ENCODE results near the gene SHH.

DNA sequence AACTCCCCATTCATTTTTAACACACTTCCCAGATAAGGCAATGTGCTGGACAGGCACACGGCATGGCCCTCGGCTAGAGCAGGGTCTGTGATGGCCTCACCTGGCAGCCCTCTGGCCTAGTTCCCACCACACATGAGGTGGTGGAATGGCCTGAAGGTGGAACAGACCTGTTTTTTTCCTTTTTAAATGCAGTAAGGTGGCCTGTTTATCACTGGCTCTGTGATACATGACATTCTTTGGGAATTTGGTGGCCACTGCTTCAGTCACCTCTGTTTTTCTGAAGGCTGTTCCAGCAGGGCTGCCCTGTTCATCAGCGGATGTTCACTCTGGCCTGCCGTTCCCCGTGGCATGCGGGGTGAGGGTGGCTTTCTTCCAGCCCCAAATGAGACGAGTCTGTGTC is 36.6 kb downstream of the SHH start:
- TF ChIP-seq POLR2A (IDR thresholded peaks at IDR 0.05; ENCODE audit: insufficient read depth in 1 of 2, low read depth in 2 of 2, low read length in 2 of 2) (no peak), EZH2 (conservative IDR thresholded peaks at IDR 0.05; ENCODE audit: low read depth, low read length) (no peak), YY1 (IDR thresholded peaks at IDR 0.05; ENCODE audit: insufficient read depth, insufficient replicate concordance, low read depth, low read length) (no peak), SIX1 (CRISPR knock-in tag; IDR thresholded peaks at IDR 0.05; ENCODE audit: borderline replicate concordance) (no peak), ZMAT3 (CRISPR knock-in tag; conservative IDR thresholded peaks at IDR 0.05) (no peak), ARID2 (CRISPR knock-in tag; IDR thresholded peaks at IDR 0.05; ENCODE audit: borderline replicate concordance) (no peak), KDM2A (CRISPR knock-in tag; IDR thresholded peaks at IDR 0.05; ENCODE audit: borderline replicate concordance, low read depth) (no peak), KDM1A (CRISPR knock-in tag; IDR thresholded peaks at IDR 0.05) (no peak)
- TF ChIP-seq, protein P1, sequence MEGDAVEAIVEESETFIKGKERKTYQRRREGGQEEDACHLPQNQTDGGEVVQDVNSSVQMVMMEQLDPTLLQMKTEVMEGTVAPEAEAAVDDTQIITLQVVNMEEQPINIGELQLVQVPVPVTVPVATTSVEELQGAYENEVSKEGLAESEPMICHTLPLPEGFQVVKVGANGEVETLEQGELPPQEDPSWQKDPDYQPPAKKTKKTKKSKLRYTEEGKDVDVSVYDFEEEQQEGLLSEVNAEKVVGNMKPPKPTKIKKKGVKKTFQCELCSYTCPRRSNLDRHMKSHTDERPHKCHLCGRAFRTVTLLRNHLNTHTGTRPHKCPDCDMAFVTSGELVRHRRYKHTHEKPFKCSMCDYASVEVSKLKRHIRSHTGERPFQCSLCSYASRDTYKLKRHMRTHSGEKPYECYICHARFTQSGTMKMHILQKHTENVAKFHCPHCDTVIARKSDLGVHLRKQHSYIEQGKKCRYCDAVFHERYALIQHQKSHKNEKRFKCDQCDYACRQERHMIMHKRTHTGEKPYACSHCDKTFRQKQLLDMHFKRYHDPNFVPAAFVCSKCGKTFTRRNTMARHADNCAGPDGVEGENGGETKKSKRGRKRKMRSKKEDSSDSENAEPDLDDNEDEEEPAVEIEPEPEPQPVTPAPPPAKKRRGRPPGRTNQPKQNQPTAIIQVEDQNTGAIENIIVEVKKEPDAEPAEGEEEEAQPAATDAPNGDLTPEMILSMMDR (CRISPR knock-in tag; IDR thresholded peaks at IDR 0.05), result no peak
- TF ChIP-seq, protein P2, sequence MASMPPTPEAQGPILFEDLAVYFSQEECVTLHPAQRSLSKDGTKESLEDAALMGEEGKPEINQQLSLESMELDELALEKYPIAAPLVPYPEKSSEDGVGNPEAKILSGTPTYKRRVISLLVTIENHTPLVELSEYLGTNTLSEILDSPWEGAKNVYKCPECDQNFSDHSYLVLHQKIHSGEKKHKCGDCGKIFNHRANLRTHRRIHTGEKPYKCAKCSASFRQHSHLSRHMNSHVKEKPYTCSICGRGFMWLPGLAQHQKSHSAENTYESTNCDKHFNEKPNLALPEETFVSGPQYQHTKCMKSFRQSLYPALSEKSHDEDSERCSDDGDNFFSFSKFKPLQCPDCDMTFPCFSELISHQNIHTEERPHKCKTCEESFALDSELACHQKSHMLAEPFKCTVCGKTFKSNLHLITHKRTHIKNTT (CRISPR knock-in tag; IDR thresholded peaks at IDR 0.05), result no peak
- TF ChIP-seq, protein P3, sequence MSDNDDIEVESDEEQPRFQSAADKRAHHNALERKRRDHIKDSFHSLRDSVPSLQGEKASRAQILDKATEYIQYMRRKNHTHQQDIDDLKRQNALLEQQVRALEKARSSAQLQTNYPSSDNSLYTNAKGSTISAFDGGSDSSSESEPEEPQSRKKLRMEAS (IDR thresholded peaks at IDR 0.05), result no peak
- TF ChIP-seq, protein P4, sequence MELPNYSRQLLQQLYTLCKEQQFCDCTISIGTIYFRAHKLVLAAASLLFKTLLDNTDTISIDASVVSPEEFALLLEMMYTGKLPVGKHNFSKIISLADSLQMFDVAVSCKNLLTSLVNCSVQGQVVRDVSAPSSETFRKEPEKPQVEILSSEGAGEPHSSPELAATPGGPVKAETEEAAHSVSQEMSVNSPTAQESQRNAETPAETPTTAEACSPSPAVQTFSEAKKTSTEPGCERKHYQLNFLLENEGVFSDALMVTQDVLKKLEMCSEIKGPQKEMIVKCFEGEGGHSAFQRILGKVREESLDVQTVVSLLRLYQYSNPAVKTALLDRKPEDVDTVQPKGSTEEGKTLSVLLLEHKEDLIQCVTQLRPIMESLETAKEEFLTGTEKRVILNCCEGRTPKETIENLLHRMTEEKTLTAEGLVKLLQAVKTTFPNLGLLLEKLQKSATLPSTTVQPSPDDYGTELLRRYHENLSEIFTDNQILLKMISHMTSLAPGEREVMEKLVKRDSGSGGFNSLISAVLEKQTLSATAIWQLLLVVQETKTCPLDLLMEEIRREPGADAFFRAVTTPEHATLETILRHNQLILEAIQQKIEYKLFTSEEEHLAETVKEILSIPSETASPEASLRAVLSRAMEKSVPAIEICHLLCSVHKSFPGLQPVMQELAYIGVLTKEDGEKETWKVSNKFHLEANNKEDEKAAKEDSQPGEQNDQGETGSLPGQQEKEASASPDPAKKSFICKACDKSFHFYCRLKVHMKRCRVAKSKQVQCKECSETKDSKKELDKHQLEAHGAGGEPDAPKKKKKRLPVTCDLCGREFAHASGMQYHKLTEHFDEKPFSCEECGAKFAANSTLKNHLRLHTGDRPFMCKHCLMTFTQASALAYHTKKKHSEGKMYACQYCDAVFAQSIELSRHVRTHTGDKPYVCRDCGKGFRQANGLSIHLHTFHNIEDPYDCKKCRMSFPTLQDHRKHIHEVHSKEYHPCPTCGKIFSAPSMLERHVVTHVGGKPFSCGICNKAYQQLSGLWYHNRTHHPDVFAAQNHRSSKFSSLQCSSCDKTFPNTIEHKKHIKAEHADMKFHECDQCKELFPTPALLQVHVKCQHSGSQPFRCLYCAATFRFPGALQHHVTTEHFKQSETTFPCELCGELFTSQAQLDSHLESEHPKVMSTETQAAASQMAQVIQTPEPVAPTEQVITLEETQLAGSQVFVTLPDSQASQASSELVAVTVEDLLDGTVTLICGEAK (IDR thresholded peaks at IDR 0.05), result no peak
- TF ChIP-seq, protein P4 (CRISPR knock-in tag; IDR thresholded peaks at IDR 0.05), result no peak
- TF ChIP-seq, protein P5, sequence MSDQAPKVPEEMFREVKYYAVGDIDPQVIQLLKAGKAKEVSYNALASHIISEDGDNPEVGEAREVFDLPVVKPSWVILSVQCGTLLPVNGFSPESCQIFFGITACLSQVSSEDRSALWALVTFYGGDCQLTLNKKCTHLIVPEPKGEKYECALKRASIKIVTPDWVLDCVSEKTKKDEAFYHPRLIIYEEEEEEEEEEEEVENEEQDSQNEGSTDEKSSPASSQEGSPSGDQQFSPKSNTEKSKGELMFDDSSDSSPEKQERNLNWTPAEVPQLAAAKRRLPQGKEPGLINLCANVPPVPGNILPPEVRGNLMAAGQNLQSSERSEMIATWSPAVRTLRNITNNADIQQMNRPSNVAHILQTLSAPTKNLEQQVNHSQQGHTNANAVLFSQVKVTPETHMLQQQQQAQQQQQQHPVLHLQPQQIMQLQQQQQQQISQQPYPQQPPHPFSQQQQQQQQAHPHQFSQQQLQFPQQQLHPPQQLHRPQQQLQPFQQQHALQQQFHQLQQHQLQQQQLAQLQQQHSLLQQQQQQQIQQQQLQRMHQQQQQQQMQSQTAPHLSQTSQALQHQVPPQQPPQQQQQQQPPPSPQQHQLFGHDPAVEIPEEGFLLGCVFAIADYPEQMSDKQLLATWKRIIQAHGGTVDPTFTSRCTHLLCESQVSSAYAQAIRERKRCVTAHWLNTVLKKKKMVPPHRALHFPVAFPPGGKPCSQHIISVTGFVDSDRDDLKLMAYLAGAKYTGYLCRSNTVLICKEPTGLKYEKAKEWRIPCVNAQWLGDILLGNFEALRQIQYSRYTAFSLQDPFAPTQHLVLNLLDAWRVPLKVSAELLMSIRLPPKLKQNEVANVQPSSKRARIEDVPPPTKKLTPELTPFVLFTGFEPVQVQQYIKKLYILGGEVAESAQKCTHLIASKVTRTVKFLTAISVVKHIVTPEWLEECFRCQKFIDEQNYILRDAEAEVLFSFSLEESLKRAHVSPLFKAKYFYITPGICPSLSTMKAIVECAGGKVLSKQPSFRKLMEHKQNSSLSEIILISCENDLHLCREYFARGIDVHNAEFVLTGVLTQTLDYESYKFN (CRISPR knock-in tag; conservative IDR thresholded peaks at IDR 0.05), result no peak
- TF ChIP-seq, protein P6, sequence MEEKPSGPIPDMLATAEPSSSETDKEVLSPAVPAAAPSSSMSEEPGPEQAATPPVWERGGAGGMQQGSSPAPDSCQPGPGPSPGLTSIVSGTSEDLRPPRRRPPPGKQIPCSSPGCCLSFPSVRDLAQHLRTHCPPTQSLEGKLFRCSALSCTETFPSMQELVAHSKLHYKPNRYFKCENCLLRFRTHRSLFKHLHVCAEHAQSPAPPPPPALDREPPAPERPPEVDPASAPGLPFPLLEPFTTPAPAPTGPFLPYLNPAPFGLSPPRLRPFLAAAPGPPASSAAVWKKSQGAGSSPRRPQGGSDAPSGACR (CRISPR knock-in tag; IDR thresholded peaks at IDR 0.05), result no peak

Measured in HepG2 (cell line).